Ishikawa (cell line): ENCODE results near the gene FOXJ2.

Experiments used
- CEBPB ChIP-seq: IDR thresholded peaks from 2 replicates; pipeline ENCODE4 v1.6.1; 2012
- MAX ChIP-seq: IDR thresholded peaks from 2 replicates; pipeline ENCODE4 v1.6.1; 2012
- RAD21 ChIP-seq: IDR thresholded peaks from 2 replicates; pipeline ENCODE4 v1.6.1; 2012; ENCODE audit warnings: low read depth
- REST ChIP-seq: IDR thresholded peaks from 2 replicates; pipeline ENCODE4 v1.6.1; 2012; ENCODE audit warnings: low read depth, mild to moderate bottlenecking
- TAF1 ChIP-seq: IDR thresholded peaks from 2 replicates; pipeline ENCODE4 v1.6.1; 2012; ENCODE audit warnings: low read depth, mild to moderate bottlenecking
- USF1 ChIP-seq: IDR thresholded peaks from 2 replicates; pipeline ENCODE4 v1.6.1; 2012
- ZBTB7A ChIP-seq: IDR thresholded peaks from 2 replicates; pipeline ENCODE4 v1.6.1; 2012; ENCODE audit warnings: low read depth

GRCh38 chr12:8035440-8036010 is 3.0 kb downstream of the FOXJ2 start:
- no peak for TF ChIP-seq ZBTB7A
- no peak for TF ChIP-seq REST
- TF ChIP-seq RAD21: no peak
- TF ChIP-seq CEBPB: no peak
- no peak for TF ChIP-seq USF1
- TF ChIP-seq TAF1: no peak
- TF ChIP-seq MAX: no peak
